Mesendoderm (in vitro differentiated cells): Measurements from ENCODE around the gene SBK2. TPM values are rescaled to one million over a fixed set of nuclear protein-coding genes. Genes with fewer than 3 reads are reported as not detected.
A peak's percentile ranks its signal among the peaks of the same experiment; 100 is the strongest.
"Not testable (repeated sequence)": the region's sequence is repeated elsewhere in the genome, so short reads cannot be mapped to it uniquely, and the experiment has no call there.

Experiments
- DNase-seq: peaks from one replicate; pipeline ENCODE4 v3.0.0; 2013
- H2AK5ac ChIP-seq: 2 replicates; pipeline ENCODE4 v1.6.1; 2013; ENCODE audit warnings: low read length, inconsistent platforms
- H2BK120ac ChIP-seq: 2 replicates; pipeline ENCODE4 v1.6.1; 2013; ENCODE audit warnings: low read depth, mild to moderate bottlenecking, low read length, moderate library complexity, mixed read lengths
- H2BK15ac ChIP-seq: replicated peaks from 2 replicates; pipeline ENCODE4 v1.6.1; 2013; ENCODE audit warnings: low read depth, mild to moderate bottlenecking, moderate library complexity
- H2BK5ac ChIP-seq: 2 replicates; pipeline ENCODE4 v1.6.1; 2013; ENCODE audit warnings: low read length, inconsistent platforms
- H3K18ac ChIP-seq: 2 replicates; pipeline ENCODE4 v1.6.1; 2013; ENCODE audit warnings: mild to moderate bottlenecking, low read length, mixed read lengths
- H3K23ac ChIP-seq: one replicate; pipeline ENCODE4 v1.6.1; 2013; ENCODE audit warnings: low read length
- H3K27ac ChIP-seq: 2 replicates; pipeline ENCODE4 v1.5.1; 2013; ENCODE audit warnings: low read depth, mild to moderate bottlenecking, inconsistent platforms, low read length, moderate library complexity
- H3K27me3 ChIP-seq: 2 replicates; pipeline ENCODE4 v1.6.1; 2013; ENCODE audit warnings: low read length, control low read depth, mild to moderate bottlenecking, inconsistent platforms; ENCODE audit not compliant: insufficient read depth, poor library complexity
- H3K36me3 ChIP-seq: 2 replicates; pipeline ENCODE4 v1.6.1; 2013; ENCODE audit warnings: low read length, inconsistent platforms; ENCODE audit not compliant: control insufficient read depth, insufficient read depth
- H3K4ac ChIP-seq: one replicate; pipeline ENCODE4 v1.6.1; 2013; ENCODE audit warnings: low read depth, mild to moderate bottlenecking, low read length, moderate library complexity
- H3K4me1 ChIP-seq: 2 replicates; pipeline ENCODE4 v1.6.1; 2013; ENCODE audit warnings: low read depth, low read length, inconsistent platforms; ENCODE audit not compliant: control insufficient read depth
- H3K4me2 ChIP-seq: 2 replicates; pipeline ENCODE4 v1.6.1; 2013; ENCODE audit warnings: low read length
- H3K4me3 ChIP-seq: 2 replicates; pipeline ENCODE4 v1.5.1; 2013; ENCODE audit warnings: mild to moderate bottlenecking, low read length
- H3K56ac ChIP-seq: one replicate; pipeline ENCODE4 v1.6.1; 2013; ENCODE audit warnings: low read length
- H3K79me1 ChIP-seq: 2 replicates; pipeline ENCODE4 v1.6.1; 2013; ENCODE audit warnings: low read length, inconsistent platforms
- H3K79me2 ChIP-seq: 2 replicates; pipeline ENCODE4 v1.6.1; 2013; ENCODE audit warnings: mild to moderate bottlenecking, low read length; ENCODE audit not compliant: control insufficient read depth, insufficient read depth
- H3K9ac ChIP-seq: 2 replicates; pipeline ENCODE4 v1.6.1; 2013; ENCODE audit warnings: low read length, inconsistent platforms
- H4K5ac ChIP-seq: one replicate; pipeline ENCODE4 v1.6.1; 2013; ENCODE audit warnings: low read length
- H4K8ac ChIP-seq: one replicate; pipeline ENCODE4 v1.6.1; 2013; ENCODE audit warnings: low read depth, mild to moderate bottlenecking, control low read depth, low read length, moderate library complexity
- WGBS: extraction: QIAGEN DNeasy Blood & Tissue Kit; methylation state at CpG from one replicate; pipeline ENCODE4 v1.1.7; 2013; ENCODE audit warnings: low lambda C conversion rate, missing lambda C conversion rate; ENCODE audit not compliant: insufficient coverage; ENCODE audit errors: extremely low coverage; 5-methylcytosine and 5-hydroxymethylcytosine counted together
- polyA plus RNA-seq, 2 experiments: library from polyadenylated mRNA; stranded (reverse); fragments of 200-250 nt; gene quantifications; one replicate each; pipeline ENCODE4 v1.2.3, GENCODE V29; 2013

The SBK2 gene, protein sequence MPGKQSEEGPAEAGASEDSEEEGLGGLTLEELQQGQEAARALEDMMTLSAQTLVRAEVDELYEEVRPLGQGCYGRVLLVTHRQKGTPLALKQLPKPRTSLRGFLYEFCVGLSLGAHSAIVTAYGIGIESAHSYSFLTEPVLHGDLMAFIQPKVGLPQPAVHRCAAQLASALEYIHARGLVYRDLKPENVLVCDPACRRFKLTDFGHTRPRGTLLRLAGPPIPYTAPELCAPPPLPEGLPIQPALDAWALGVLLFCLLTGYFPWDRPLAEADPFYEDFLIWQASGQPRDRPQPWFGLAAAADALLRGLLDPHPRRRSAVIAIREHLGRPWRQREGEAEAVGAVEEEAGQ
- 0.10 TPM for polyA plus RNA-seq (2013, experiment 1 of 2)
- polyA plus RNA-seq (2013, experiment 2 of 2) = 0.10 TPM

DNA sequence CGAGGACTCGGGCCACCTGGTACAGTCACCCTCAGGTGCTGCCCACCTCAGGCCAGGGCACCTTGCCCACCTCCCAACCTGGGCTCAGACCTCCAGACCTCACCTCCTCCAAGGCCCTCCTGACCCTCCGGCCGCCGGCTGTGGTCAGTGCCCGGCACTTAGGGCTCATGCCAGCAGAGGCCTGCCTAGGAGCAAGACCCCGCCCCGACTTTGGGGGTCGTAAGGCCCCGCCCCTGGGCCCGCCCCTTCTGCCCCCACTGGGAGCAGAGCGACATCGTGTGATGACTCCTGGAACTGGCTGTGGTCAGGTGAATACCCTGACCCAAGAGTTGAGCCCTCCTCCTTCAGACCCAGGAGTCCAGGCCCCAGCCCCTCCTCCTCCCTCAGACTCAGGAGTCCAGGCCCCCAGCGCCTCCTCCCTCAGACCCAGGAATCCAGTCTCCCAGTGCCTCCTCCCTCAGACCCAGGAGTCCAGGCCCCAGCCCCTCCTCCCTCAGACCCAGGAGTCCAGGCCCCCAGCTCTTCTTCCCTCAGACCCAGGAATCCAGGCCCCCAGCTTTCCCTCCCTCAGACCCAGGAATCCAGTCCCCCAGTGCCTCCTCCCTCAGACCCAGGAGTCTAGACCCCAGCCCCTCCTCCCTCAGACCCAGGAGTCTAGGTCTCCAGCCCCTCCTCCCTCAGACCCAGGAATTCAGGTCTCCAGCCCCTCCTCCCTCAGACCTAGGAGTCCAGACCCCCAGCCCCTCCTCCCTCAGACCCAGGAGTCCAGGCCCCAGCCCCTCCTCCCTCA, at the start of gene SBK2:
SBK2 (minus strand) TSS at position 183 of the 790 bp plus-strand sequence. CDS start 839 bp downstream, outside the sequence.
- WGBS = no CpG with 5 or more reads among the region's 14 CpGs
- Histone ChIP-seq H3K4me3 (no peak within 1 kb of the TSS), H3K4ac (no peak within 1 kb of the TSS), H3K27me3 (no peaks in the 10 kb centered on the region), H2BK120ac (no peak within 1 kb of the TSS), H3K4me2 (no peak within 1 kb of the TSS), H3K27ac (no peak within 1 kb of the TSS), H3K18ac (no peak within 1 kb of the TSS), H2BK15ac (no peak within 1 kb of the TSS), H2BK5ac (no peak within 1 kb of the TSS), H3K79me2 (no peaks in the 10 kb centered on the region), H3K23ac (no peak within 1 kb of the TSS), H3K79me1 (no peaks in the 10 kb centered on the region), H4K8ac (no peak within 1 kb of the TSS), H3K56ac (no peak within 1 kb of the TSS), H3K36me3 (no peaks in the 10 kb centered on the region), H3K9ac (no peak within 1 kb of the TSS), H3K4me1 (no peaks in the 10 kb centered on the region), H2AK5ac (no peak within 1 kb of the TSS), H4K5ac (no peak within 1 kb of the TSS)
- DNase-seq = peak; percentile 75

DNA sequence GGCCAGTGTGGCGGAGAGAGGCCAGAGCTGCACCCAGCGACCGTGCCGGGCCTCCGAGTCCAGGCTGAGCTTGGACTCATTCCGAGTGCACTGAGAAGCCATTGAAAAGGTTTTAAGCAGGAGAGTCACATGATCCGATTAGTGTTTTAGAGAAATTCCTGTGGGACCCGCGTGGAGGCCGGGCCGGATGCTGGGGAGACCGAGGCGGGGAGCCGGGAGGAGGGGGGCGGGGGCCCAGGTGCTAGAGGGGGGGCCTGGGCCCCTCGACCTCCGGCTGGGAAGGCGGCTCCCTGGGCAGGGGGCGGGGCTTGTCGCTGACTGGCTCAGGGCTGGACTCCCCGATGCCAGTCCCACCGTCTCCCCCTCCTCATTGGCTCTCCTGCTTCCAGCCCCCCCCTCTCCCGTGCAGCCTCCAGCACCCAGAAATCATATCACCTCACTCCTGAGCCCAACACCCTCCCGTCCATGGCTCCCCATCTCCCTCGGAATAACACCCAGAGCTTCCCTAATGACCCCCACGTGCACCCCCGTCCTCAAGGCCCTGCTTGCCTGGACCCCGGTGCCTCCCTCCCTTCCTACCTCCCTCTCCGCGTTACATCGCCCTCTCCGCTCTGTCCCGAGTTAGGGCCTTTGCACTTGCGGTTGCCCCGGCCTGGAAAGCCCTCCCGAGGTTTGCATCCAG, 48.9 kb upstream of the SBK2 start:
- peak overlapping the region; percentile 22 for H3K4me3 ChIP-seq
- no peaks in the 10 kb centered on the region for H3K4me1 ChIP-seq
- peak overlapping the region; percentile 44 for H3K18ac ChIP-seq
- H4K8ac ChIP-seq = no peak overlapping the region
- no peak overlapping the region for H3K4ac ChIP-seq
- H3K36me3 ChIP-seq = no peaks in the 10 kb centered on the region
- peak overlapping the region; percentile 73 for H3K9ac ChIP-seq
- no peak overlapping the region for H2BK15ac ChIP-seq
- no peak overlapping the region for H2BK120ac ChIP-seq
- H4K5ac ChIP-seq = no peak overlapping the region
- H3K56ac ChIP-seq = peak overlapping the region; percentile 88
- peak overlapping the region; percentile 67 for H3K27ac ChIP-seq
- no peaks in the 10 kb centered on the region for H3K27me3 ChIP-seq
- peak overlapping the region; percentile 55 for H3K4me2 ChIP-seq
- H3K79me2 ChIP-seq = no peaks in the 10 kb centered on the region
- H3K79me1 ChIP-seq = no peaks in the 10 kb centered on the region
- WGBS = no CpG with 5 or more reads among the region's 36 CpGs
- H2BK5ac ChIP-seq = peak overlapping the region; percentile 5
- H3K23ac ChIP-seq = no peak overlapping the region
- no peak overlapping the region for H2AK5ac ChIP-seq
- DNase-seq = peak; percentile 63

DNA sequence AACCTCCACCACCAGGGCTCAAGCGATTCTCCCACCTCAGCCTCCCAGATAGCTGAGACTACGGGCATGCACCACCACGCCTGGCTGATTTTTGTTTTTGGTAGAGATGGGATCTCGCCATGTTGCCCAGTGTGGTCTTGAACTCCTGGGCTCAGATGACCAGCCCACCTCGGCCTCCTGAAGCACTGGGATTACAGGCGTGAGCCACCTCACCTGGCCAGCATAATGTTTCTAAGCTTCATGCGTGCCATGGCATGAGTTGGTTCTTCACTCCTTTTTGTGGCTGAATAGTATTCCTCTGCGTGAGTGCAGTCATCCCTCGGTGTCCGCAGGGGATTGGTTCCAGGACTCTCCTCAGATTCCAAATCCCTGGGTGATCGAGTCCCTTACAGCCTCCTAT, 47.9 kb upstream of the SBK2 start:
- no peak overlapping the region for H3K4ac ChIP-seq
- no peak overlapping the region for H3K23ac ChIP-seq
- DNase-seq = no peak
- no peak overlapping the region for H2AK5ac ChIP-seq
- H3K56ac ChIP-seq = no peak overlapping the region
- no peak overlapping the region for H3K27ac ChIP-seq
- no peak overlapping the region for H3K9ac ChIP-seq
- H2BK15ac ChIP-seq = no peak overlapping the region
- no peak overlapping the region for H3K4me2 ChIP-seq
- H3K36me3 ChIP-seq = no peaks in the 10 kb centered on the region
- peaks cover 3% of the 10 kb centered on the region for H3K79me2 ChIP-seq
- H3K18ac ChIP-seq = no peak overlapping the region
- no peak overlapping the region for H4K8ac ChIP-seq
- no peaks in the 10 kb centered on the region for H3K4me1 ChIP-seq
- H4K5ac ChIP-seq = no peak overlapping the region
- H3K4me3 ChIP-seq = no peak overlapping the region
- H3K79me1 ChIP-seq = peaks cover under 1% of the 10 kb centered on the region
- H3K27me3 ChIP-seq = no peaks in the 10 kb centered on the region
- whole genome bisulfite sequencing = no CpG with 5 or more reads among the region's 11 CpGs
- H2BK5ac ChIP-seq = no peak overlapping the region
- H2BK120ac ChIP-seq = no peak overlapping the region

DNA sequence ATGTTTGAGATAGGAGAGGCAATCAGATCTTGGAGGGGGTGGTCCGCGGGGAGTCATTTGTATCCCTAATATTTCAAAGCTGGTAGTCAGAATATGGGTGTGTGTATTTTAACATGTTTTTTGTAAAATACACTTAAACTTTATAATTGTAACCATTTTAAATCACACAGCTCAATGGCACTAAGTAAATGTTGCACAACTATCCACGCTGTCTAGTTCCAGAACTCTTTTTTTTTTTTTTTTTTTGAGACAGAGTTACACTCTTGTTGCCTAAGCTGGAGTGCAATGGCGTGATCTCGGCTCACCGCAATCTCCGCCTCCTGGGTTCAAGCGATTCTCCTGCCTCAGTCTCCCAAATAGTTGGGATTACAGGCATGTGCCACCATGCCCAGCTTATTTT, 47.0 kb upstream of the SBK2 start:
- not testable (repeated sequence) for H4K5ac ChIP-seq, H3K23ac ChIP-seq, H3K36me3 ChIP-seq, H3K4me1 ChIP-seq, H3K18ac ChIP-seq, H3K79me1 ChIP-seq, H3K4me3 ChIP-seq, H3K79me2 ChIP-seq, H2BK120ac ChIP-seq, H4K8ac ChIP-seq, H3K27me3 ChIP-seq, H2BK5ac ChIP-seq, DNase-seq, H3K4ac ChIP-seq, H3K27ac ChIP-seq, H2AK5ac ChIP-seq, H3K4me2 ChIP-seq, H3K56ac ChIP-seq, H3K9ac ChIP-seq, H2BK15ac ChIP-seq
- no CpG with 5 or more reads among the region's 8 CpGs for WGBS

DNA sequence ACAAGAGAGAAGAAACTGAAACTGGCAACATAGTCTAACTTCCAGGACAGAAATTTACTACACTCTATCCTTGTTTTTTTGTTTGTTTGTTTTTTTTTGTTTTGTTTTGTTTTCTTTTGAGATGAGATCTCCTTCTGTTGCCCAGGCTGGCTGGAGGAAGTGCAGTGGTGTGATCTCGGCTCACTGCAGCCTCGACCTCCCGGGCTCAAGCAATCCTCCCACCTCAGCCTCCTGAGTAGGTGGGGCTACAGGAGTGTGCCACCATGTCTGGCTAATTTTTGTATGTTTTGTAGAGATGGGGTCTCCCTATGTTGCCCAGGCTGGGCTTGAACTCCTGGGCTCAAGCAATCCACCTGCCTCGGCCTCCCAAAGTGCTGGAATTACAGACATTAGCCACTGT, 45.4 kb upstream of the SBK2 start:
- H3K4ac ChIP-seq, H4K5ac ChIP-seq, H3K9ac ChIP-seq, H3K27ac ChIP-seq, H2AK5ac ChIP-seq, H4K8ac ChIP-seq, H3K79me2 ChIP-seq, H3K56ac ChIP-seq, H3K23ac ChIP-seq, H3K36me3 ChIP-seq, H2BK120ac ChIP-seq, H3K4me3 ChIP-seq, H3K27me3 ChIP-seq, DNase-seq, H2BK5ac ChIP-seq, H2BK15ac ChIP-seq, H3K79me1 ChIP-seq, H3K4me2 ChIP-seq, H3K18ac ChIP-seq, H3K4me1 ChIP-seq: not testable (repeated sequence)
- WGBS = no CpG with 5 or more reads among the region's 4 CpGs
